ENCODE results near the gene PYHIN1.

PYHIN1 gene

DNA sequence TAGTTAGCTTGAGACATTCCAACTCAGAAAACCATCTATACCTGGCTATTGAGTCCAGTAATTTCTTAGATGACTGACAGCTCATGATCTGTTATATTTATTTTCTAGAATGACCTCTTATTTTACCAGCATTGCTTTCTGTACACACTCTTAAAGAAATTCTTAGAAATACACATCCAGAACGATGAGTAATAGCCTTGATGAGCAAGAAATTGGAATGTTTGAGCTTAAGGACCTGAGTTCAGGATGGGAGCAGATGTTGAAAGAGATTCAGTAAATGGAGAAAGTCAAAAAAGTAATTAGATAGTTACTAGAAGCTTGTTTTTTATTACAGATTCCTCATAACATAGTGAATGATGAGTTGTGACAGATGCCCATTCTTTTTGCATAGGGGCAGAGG, 11.7 kb downstream of the PYHIN1 start:
- H3K4me1 ChIP-seq (ENCODE audit: control insufficient read depth, insufficient read depth, low read length), result no peaks in the 10 kb centered on the region
- H3K4me3 ChIP-seq (ENCODE audit: low read length), result no peak overlapping the region
- no peaks in the 10 kb centered on the region for H3K36me3 ChIP-seq (ENCODE audit: control insufficient read depth, insufficient read depth, low read length, severe bottlenecking)
- H3K27me3 ChIP-seq (replicated peaks; ENCODE audit: control insufficient read depth, insufficient read depth, low read length), result no peaks in the 10 kb centered on the region
- peak; percentile 3 for DNase-seq (ENCODE audit: low read depth)
- H3K9me3 ChIP-seq (ENCODE audit: control insufficient read depth, low read length), result no peaks in the 10 kb centered on the region
- no peak overlapping the region for H3K9ac ChIP-seq (ENCODE audit: low read length)

DNA sequence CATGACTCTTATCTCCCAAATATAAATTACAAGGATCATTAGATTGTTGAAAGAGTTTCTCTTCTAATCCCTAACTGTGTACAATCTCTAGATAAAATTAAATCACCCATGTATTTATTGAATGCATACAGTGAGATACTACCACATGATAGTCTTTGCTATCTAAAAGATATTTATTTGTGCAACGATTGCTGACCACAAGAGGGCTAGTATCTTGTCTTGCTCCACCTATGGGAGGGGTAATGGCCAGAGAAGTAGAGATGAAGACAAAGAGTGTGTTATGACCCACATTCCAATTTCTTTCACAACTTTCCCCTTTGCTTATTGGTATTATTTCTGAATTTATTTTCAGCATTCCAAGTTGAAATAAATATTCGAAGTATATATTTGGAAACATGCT, 13.7 kb downstream of the PYHIN1 start:
- H3K9me3 ChIP-seq (ENCODE audit: control insufficient read depth, low read length), result no peaks in the 10 kb centered on the region
- H3K27me3 ChIP-seq (replicated peaks; ENCODE audit: control insufficient read depth, insufficient read depth, low read length), result no peaks in the 10 kb centered on the region
- H3K9ac ChIP-seq (ENCODE audit: low read length), result no peak overlapping the region
- no peak for DNase-seq (ENCODE audit: low read depth)
- H3K4me3 ChIP-seq (ENCODE audit: low read length), result no peak overlapping the region
- H3K4me1 ChIP-seq (ENCODE audit: control insufficient read depth, insufficient read depth, low read length), result no peaks in the 10 kb centered on the region
- no peaks in the 10 kb centered on the region for H3K36me3 ChIP-seq (ENCODE audit: control insufficient read depth, insufficient read depth, low read length, severe bottlenecking)

DNA sequence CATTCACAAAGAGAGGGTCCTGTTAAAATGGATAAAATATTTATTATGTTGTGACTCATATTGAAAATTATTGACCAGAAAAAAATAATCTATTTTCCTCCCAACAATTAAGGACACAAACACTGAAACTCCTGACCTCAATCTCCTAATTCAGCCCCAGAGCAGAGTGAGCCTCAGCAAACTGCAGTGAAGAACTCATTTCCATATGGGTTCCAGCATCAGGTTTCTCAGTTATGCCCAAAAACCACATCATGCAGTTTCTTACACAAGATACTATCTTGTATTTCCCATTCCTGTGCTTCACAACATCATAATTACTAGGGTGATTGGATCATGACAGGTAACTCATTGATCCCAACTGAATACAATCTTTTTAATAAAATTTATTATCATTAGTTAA, 15.4 kb downstream of the PYHIN1 start:
- Histone ChIP-seq H3K9ac (ENCODE audit: low read length) (no peak overlapping the region), H3K9me3 (ENCODE audit: control insufficient read depth, low read length) (no peaks in the 10 kb centered on the region), H3K27me3 (replicated peaks; ENCODE audit: control insufficient read depth, insufficient read depth, low read length) (no peaks in the 10 kb centered on the region), H3K4me3 (ENCODE audit: low read length) (no peak overlapping the region), H3K36me3 (ENCODE audit: control insufficient read depth, insufficient read depth, low read length, severe bottlenecking) (no peaks in the 10 kb centered on the region), H3K4me1 (ENCODE audit: control insufficient read depth, insufficient read depth, low read length) (no peaks in the 10 kb centered on the region)
- DNase-seq (ENCODE audit: low read depth), result no peak

- no peaks in the 10 kb centered on the region for H3K36me3 ChIP-seq (ENCODE audit: control insufficient read depth, insufficient read depth, low read length, severe bottlenecking)
- no peak overlapping the region for H3K9ac ChIP-seq (ENCODE audit: low read length)
- H3K27me3 ChIP-seq (replicated peaks; ENCODE audit: control insufficient read depth, insufficient read depth, low read length), result no peaks in the 10 kb centered on the region
- no peak overlapping the region for H3K4me3 ChIP-seq (ENCODE audit: low read length)
- no peaks in the 10 kb centered on the region for H3K4me1 ChIP-seq (ENCODE audit: control insufficient read depth, insufficient read depth, low read length)
- DNase-seq (ENCODE audit: low read depth), result no peak
- H3K9me3 ChIP-seq (ENCODE audit: control insufficient read depth, low read length), result no peaks in the 10 kb centered on the region
Measured at GRCh38 chr1:158951956-158952355, 20.6 kb downstream of the PYHIN1 start.

DNA sequence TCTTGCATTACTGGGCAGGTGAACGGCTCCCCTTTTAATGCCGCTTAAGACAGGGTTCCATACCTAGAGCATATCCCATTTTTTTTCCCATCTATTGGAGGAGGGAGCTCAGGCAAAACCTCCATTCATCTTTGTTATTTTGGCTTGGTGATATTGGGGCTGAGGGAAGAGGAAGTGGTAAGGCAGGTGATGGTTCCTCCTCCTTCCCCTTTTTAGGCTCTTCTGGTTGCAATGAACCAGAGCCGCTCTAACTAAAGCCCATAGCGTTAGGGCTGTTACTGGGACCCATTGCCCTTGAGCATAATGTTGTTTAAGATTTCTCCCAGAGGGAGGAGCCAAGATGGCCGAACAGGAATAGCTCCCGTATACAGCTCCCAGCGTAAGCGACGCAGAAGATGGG, 21.1 kb downstream of the PYHIN1 start:
- H3K9ac ChIP-seq (ENCODE audit: low read length), result no peak overlapping the region
- H3K9me3 ChIP-seq (ENCODE audit: control insufficient read depth, low read length), result no peaks in the 10 kb centered on the region
- DNase-seq (ENCODE audit: low read depth), result no peak
- no peaks in the 10 kb centered on the region for H3K36me3 ChIP-seq (ENCODE audit: control insufficient read depth, insufficient read depth, low read length, severe bottlenecking)
- H3K4me1 ChIP-seq (ENCODE audit: control insufficient read depth, insufficient read depth, low read length), result no peaks in the 10 kb centered on the region
- H3K27me3 ChIP-seq (replicated peaks; ENCODE audit: control insufficient read depth, insufficient read depth, low read length), result no peaks in the 10 kb centered on the region
- no peak overlapping the region for H3K4me3 ChIP-seq (ENCODE audit: low read length)

GRCh38 chr1:158961178-158961577, 29.8 kb downstream of the PYHIN1 start:
- H3K9ac ChIP-seq (ENCODE audit: low read length), result no peak overlapping the region
- H3K4me3 ChIP-seq (ENCODE audit: low read length), result no peak overlapping the region
- peaks cover 3% of the 10 kb centered on the region for H3K4me1 ChIP-seq (ENCODE audit: control insufficient read depth, insufficient read depth, low read length)
- peaks cover 9% of the 10 kb centered on the region for H3K27me3 ChIP-seq (replicated peaks; ENCODE audit: control insufficient read depth, insufficient read depth, low read length)
- H3K36me3 ChIP-seq (ENCODE audit: control insufficient read depth, insufficient read depth, low read length, severe bottlenecking), result no peaks in the 10 kb centered on the region
- no peak for DNase-seq (ENCODE audit: low read depth)
- H3K9me3 ChIP-seq (ENCODE audit: control insufficient read depth, low read length), result no peaks in the 10 kb centered on the region

DNA sequence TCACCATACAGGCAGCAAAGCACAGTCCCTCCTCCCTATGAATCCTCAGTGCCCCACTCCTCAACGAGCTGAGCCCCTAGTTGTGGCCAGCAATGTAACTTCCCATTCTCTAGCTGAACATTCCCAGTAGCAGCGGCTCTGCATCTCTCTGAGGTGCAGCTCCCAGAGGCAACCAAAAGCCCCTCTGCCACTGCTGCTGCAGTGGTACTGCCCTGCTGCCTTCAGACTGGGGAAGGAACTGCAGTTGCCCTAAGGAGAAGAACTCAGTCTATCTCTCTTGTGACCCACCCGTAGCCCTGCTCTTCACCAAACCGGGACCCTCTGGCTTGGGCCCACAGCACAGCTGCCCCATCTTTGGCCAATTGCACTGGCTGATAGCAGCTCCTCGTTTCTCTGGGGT, 31.6 kb downstream of the PYHIN1 start:
- Histone ChIP-seq H3K36me3 (ENCODE audit: control insufficient read depth, insufficient read depth, low read length, severe bottlenecking) (no peaks in the 10 kb centered on the region), H3K4me1 (ENCODE audit: control insufficient read depth, insufficient read depth, low read length) (peaks cover 3% of the 10 kb centered on the region), H3K9me3 (ENCODE audit: control insufficient read depth, low read length) (no peaks in the 10 kb centered on the region), H3K4me3 (ENCODE audit: low read length) (no peak overlapping the region), H3K27me3 (replicated peaks; ENCODE audit: control insufficient read depth, insufficient read depth, low read length) (peaks cover 9% of the 10 kb centered on the region), H3K9ac (ENCODE audit: low read length) (no peak overlapping the region)
- no peak for DNase-seq (ENCODE audit: low read depth)

DNA sequence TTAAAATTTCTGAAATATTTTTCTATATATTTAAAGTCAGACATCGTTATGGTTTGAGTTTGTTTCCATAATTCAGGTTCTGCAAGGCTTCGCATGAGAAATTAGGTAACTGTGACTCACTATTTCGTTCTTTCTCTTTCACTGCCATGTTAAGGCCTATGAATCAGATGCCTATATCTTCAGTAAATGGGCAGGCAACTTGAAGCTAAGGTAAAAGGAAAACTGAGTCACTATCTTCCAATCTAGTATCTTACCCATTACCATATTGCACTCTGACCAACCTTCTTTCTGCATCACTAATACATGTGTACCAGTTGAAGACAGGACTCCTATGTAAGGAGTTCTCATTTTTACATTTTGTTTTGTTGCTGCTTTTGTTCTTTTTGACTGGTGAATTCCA, 37.8 kb downstream of the PYHIN1 start:
- H3K4me1 ChIP-seq (ENCODE audit: control insufficient read depth, insufficient read depth, low read length), result no peaks in the 10 kb centered on the region
- no peak overlapping the region for H3K9ac ChIP-seq (ENCODE audit: low read length)
- no peaks in the 10 kb centered on the region for H3K9me3 ChIP-seq (ENCODE audit: control insufficient read depth, low read length)
- H3K27me3 ChIP-seq (replicated peaks; ENCODE audit: control insufficient read depth, insufficient read depth, low read length), result no peaks in the 10 kb centered on the region
- no peaks in the 10 kb centered on the region for H3K36me3 ChIP-seq (ENCODE audit: control insufficient read depth, insufficient read depth, low read length, severe bottlenecking)
- H3K4me3 ChIP-seq (ENCODE audit: low read length), result no peak overlapping the region
- no peak for DNase-seq (ENCODE audit: low read depth)

DNA sequence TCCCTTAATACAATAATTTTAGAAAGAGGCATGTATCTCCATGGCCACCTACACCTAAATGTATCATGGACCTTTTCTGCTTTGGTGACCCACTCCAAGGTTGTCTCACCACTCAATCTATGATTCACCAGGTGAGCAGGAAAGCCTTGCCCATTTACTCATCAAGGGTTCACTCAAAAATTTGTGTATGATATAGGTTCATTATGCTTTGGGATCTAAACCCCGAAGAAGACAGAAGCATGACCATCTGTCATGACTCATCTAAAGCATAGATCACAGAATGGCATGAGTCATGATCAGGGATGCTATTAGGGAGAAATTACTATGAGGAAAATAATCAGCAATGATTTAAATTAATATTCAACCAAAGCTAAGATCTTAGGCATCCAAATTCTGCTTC, 38.5 kb downstream of the PYHIN1 start:
- Histone ChIP-seq H3K9me3 (ENCODE audit: control insufficient read depth, low read length) (no peaks in the 10 kb centered on the region), H3K4me3 (ENCODE audit: low read length) (no peak overlapping the region), H3K4me1 (ENCODE audit: control insufficient read depth, insufficient read depth, low read length) (no peaks in the 10 kb centered on the region), H3K36me3 (ENCODE audit: control insufficient read depth, insufficient read depth, low read length, severe bottlenecking) (no peaks in the 10 kb centered on the region), H3K27me3 (replicated peaks; ENCODE audit: control insufficient read depth, insufficient read depth, low read length) (no peaks in the 10 kb centered on the region), H3K9ac (ENCODE audit: low read length) (no peak overlapping the region)
- no peak for DNase-seq (ENCODE audit: low read depth)

DNA sequence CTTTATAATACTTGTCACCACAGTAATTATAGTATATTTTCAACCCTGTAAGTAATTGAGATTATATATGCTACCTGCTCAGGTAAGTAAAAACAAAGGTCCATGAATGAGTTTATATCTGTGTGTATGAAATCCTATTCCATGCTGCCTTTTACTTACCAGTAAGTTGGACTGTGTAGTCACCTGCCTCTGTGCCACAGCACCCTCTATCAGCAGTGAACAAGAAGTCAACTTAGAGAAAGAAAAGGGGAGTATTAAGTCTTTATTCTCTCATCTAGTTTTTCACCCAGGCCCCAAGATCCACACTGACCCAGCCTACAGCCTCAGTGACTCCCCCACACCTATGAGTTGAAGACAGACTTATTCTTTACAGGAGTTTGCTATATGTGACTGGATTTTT, 41.5 kb downstream of the PYHIN1 start:
- Histone ChIP-seq H3K9ac (ENCODE audit: low read length) (no peak overlapping the region), H3K9me3 (ENCODE audit: control insufficient read depth, low read length) (no peaks in the 10 kb centered on the region), H3K4me1 (ENCODE audit: control insufficient read depth, insufficient read depth, low read length) (no peaks in the 10 kb centered on the region), H3K27me3 (replicated peaks; ENCODE audit: control insufficient read depth, insufficient read depth, low read length) (no peaks in the 10 kb centered on the region), H3K4me3 (ENCODE audit: low read length) (no peak overlapping the region), H3K36me3 (ENCODE audit: control insufficient read depth, insufficient read depth, low read length, severe bottlenecking) (no peaks in the 10 kb centered on the region)
- no peak for DNase-seq (ENCODE audit: low read depth)

- no peak for DNase-seq (ENCODE audit: low read depth)
- no peak overlapping the region for H3K4me3 ChIP-seq (ENCODE audit: low read length)
Measured at GRCh38 chr1:158976219-158976618, 44.9 kb downstream of the PYHIN1 start.

GRCh38 chr1:158978730-158979129, 47.4 kb downstream of the PYHIN1 start:
- Histone ChIP-seq H3K36me3 (ENCODE audit: control insufficient read depth, insufficient read depth, low read length, severe bottlenecking) (no peaks in the 10 kb centered on the region), H3K9ac (ENCODE audit: low read length) (no peak overlapping the region), H3K9me3 (ENCODE audit: control insufficient read depth, low read length) (peaks cover 13% of the 10 kb centered on the region), H3K4me3 (ENCODE audit: low read length) (no peak overlapping the region), H3K4me1 (ENCODE audit: control insufficient read depth, insufficient read depth, low read length) (peaks cover 10% of the 10 kb centered on the region), H3K27me3 (replicated peaks; ENCODE audit: control insufficient read depth, insufficient read depth, low read length) (no peaks in the 10 kb centered on the region)
- DNase-seq (ENCODE audit: low read depth), result no peak

More at GRCh38 chr1:158976219-158976618, 44.9 kb downstream of the PYHIN1 start:
- peaks cover 10% of the 10 kb centered on the region for H3K4me1 ChIP-seq (ENCODE audit: control insufficient read depth, insufficient read depth, low read length)
- no peaks in the 10 kb centered on the region for H3K36me3 ChIP-seq (ENCODE audit: control insufficient read depth, insufficient read depth, low read length, severe bottlenecking)
- no peaks in the 10 kb centered on the region for H3K27me3 ChIP-seq (replicated peaks; ENCODE audit: control insufficient read depth, insufficient read depth, low read length)
- H3K9me3 ChIP-seq (ENCODE audit: control insufficient read depth, low read length), result peaks cover 3% of the 10 kb centered on the region
- H3K9ac ChIP-seq (ENCODE audit: low read length), result no peak overlapping the region

All from adipocyte (in vitro differentiated cells).